ENCODE results near the gene ADARB2.

The ADARB2 gene

DNA sequence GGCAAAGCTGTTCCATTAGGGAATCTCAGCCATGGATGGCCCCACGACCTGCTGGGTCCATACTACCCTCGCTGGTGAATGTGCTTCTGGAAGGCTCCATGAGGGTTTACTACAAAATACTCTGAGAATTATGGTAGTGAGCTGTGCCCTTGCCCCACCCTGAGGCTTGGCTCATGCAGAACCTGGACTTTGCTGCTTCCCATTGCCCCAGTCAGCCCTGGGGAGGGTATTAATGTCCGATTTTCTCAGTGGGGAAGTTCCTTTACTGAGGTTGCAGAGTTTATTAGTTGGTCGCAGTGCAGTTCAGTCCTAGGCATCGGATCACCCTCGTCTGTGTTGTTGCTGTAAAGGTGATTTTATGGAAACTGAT, 371.0 kb downstream of the ADARB2 start:
- H3K4me1 ChIP-seq (ENCODE audit: control insufficient read depth, insufficient read depth, low read length), result no peaks in the 10 kb centered on the region
- POLR2A ChIA-PET, result no interaction called here
- CTCF ChIA-PET, result interaction anchor here (1.4 kb wide), 1 partner anchor 8 kb away, joined by 3 read pairs; no protein-coding TSS in a partner anchor
- TF ChIP-seq, protein P1, sequence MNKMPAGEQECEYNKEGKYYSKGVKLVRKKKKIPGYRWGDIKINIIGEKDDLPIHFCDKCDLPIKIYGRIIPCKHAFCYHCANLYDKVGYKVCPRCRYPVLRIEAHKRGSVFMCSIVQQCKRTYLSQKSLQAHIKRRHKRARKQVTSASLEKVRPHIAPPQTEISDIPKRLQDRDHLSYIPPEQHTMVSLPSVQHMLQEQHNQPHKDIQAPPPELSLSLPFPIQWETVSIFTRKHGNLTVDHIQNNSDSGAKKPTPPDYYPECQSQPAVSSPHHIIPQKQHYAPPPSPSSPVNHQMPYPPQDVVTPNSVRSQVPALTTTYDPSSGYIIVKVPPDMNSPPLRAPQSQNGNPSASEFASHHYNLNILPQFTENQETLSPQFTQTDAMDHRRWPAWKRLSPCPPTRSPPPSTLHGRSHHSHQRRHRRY (tag by site-specific recombination; IDR thresholded peaks at IDR 0.05), result no peak
- no peak for TF ChIP-seq BCL11A (tag by site-specific recombination; IDR thresholded peaks at IDR 0.05; ENCODE audit: low read depth)
- no peak for TF ChIP-seq ELK4 (IDR thresholded peaks at IDR 0.05; ENCODE audit: borderline replicate concordance, low read depth, low read length)
- TF ChIP-seq ZNF37A (tag by site-specific recombination; IDR thresholded peaks at IDR 0.05), result no peak
- TF ChIP-seq, protein P2, sequence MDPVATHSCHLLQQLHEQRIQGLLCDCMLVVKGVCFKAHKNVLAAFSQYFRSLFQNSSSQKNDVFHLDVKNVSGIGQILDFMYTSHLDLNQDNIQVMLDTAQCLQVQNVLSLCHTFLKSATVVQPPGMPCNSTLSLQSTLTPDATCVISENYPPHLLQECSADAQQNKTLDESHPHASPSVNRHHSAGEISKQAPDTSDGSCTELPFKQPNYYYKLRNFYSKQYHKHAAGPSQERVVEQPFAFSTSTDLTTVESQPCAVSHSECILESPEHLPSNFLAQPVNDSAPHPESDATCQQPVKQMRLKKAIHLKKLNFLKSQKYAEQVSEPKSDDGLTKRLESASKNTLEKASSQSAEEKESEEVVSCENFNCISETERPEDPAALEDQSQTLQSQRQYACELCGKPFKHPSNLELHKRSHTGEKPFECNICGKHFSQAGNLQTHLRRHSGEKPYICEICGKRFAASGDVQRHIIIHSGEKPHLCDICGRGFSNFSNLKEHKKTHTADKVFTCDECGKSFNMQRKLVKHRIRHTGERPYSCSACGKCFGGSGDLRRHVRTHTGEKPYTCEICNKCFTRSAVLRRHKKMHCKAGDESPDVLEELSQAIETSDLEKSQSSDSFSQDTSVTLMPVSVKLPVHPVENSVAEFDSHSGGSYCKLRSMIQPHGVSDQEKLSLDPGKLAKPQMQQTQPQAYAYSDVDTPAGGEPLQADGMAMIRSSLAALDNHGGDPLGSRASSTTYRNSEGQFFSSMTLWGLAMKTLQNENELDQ (tag by site-specific recombination; IDR thresholded peaks at IDR 0.05; ENCODE audit: low read depth), result no peak
- TF ChIP-seq, protein P3, sequence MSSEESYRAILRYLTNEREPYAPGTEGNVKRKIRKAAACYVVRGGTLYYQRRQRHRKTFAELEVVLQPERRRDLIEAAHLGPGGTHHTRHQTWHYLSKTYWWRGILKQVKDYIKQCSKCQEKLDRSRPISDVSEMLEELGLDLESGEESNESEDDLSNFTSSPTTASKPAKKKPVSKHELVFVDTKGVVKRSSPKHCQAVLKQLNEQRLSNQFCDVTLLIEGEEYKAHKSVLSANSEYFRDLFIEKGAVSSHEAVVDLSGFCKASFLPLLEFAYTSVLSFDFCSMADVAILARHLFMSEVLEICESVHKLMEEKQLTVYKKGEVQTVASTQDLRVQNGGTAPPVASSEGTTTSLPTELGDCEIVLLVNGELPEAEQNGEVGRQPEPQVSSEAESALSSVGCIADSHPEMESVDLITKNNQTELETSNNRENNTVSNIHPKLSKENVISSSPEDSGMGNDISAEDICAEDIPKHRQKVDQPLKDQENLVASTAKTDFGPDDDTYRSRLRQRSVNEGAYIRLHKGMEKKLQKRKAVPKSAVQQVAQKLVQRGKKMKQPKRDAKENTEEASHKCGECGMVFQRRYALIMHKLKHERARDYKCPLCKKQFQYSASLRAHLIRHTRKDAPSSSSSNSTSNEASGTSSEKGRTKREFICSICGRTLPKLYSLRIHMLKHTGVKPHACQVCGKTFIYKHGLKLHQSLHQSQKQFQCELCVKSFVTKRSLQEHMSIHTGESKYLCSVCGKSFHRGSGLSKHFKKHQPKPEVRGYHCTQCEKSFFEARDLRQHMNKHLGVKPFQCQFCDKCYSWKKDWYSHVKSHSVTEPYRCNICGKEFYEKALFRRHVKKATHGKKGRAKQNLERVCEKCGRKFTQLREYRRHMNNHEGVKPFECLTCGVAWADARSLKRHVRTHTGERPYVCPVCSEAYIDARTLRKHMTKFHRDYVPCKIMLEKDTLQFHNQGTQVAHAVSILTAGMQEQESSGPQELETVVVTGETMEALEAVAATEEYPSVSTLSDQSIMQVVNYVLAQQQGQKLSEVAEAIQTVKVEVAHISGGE (tag by site-specific recombination; conservative IDR thresholded peaks at IDR 0.05; ENCODE audit: low read depth), result no peak
- no peak for TF ChIP-seq ZNF792 (tag by site-specific recombination; IDR thresholded peaks at IDR 0.05)
- TF ChIP-seq, protein P4, sequence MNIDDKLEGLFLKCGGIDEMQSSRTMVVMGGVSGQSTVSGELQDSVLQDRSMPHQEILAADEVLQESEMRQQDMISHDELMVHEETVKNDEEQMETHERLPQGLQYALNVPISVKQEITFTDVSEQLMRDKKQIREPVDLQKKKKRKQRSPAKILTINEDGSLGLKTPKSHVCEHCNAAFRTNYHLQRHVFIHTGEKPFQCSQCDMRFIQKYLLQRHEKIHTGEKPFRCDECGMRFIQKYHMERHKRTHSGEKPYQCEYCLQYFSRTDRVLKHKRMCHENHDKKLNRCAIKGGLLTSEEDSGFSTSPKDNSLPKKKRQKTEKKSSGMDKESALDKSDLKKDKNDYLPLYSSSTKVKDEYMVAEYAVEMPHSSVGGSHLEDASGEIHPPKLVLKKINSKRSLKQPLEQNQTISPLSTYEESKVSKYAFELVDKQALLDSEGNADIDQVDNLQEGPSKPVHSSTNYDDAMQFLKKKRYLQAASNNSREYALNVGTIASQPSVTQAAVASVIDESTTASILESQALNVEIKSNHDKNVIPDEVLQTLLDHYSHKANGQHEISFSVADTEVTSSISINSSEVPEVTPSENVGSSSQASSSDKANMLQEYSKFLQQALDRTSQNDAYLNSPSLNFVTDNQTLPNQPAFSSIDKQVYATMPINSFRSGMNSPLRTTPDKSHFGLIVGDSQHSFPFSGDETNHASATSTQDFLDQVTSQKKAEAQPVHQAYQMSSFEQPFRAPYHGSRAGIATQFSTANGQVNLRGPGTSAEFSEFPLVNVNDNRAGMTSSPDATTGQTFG (tag by site-specific recombination; IDR thresholded peaks at IDR 0.05; ENCODE audit: borderline replicate concordance), result no peak
- TF ChIP-seq ZNF362 (tag by site-specific recombination; IDR thresholded peaks at IDR 0.05), result no peak
- no peak for TF ChIP-seq ZNF274 (IDR thresholded peaks at IDR 0.05; ENCODE audit: low read length)
- TF ChIP-seq ZNF274 (tag by site-specific recombination; IDR thresholded peaks at IDR 0.05; ENCODE audit: borderline replicate concordance), result no peak
- no peaks in the 10 kb centered on the region for H3K9me3 ChIP-seq (ENCODE audit: control insufficient read depth, insufficient read depth, low read depth, low read length)
- H3K27ac ChIP-seq (ENCODE audit: extremely low read depth, low read depth, low read length), result no peak overlapping the region
- no peaks in the 10 kb centered on the region for H3K36me3 ChIP-seq (ENCODE audit: control insufficient read depth in 2 of 2, insufficient read depth in 1 of 2, low read length in 2 of 2)
- H3K4me3 ChIP-seq (ENCODE audit: low read depth, low read length), result no peak overlapping the region
